LNCaP clone FGC (cell line): ENCODE data around the gene PHF21A.
"Not testable (repeated sequence)": the region's sequence is repeated elsewhere in the genome, so short reads cannot be mapped to it uniquely, and the experiment has no call there.

Experiments
- DNase-seq: peaks from one replicate; pipeline ENCODE4 v3.0.0-alpha.2; 2011; ENCODE audit warnings: low read depth
- H3K4me3 ChIP-seq: 2 replicates; pipeline ENCODE4 v1.5.1; 2011; ENCODE audit warnings: mild to moderate bottlenecking, low read depth, low read length, control low read depth
- CTCF ChIP-seq: IDR thresholded peaks from 2 replicates; pipeline ENCODE4 v1.5.1; 2012; ENCODE audit warnings: mild to moderate bottlenecking; ENCODE audit not compliant: control insufficient read depth, insufficient read depth; ENCODE audit errors: extremely low read depth

Gene PHF21A

GRCh38 chr11:45900916-45901617 is 220.2 kb downstream of the PHF21A start:
- H3K4me3 ChIP-seq = peak overlapping the region; percentile 65
- TF ChIP-seq CTCF = no peak
- no peak for DNase-seq

- not testable (repeated sequence) for DNase-seq
- H3K4me3 ChIP-seq = peak overlapping the region; percentile 65
Observed at GRCh38 chr11:45900175-45900800, 221.0 kb downstream of the PHF21A start.

- H3K4me3 ChIP-seq = peak overlapping the region; percentile 65
- DNase-seq = peak; percentile 38
- TF ChIP-seq CTCF = no peak
Observed at GRCh38 chr11:45899448-45900174, 221.6 kb downstream of the PHF21A start.

- peak overlapping the region; percentile 65 for H3K4me3 ChIP-seq
- TF ChIP-seq CTCF = no peak
- no peak for DNase-seq
Observed at GRCh38 chr11:45899086-45899447, 222.2 kb downstream of the PHF21A start.

GRCh38 chr11:45897556-45897955 is 223.7 kb downstream of the PHF21A start:
- H3K4me3 ChIP-seq = no peak overlapping the region
- no peak for DNase-seq
- TF ChIP-seq CTCF = no peak

- no peak for TF ChIP-seq CTCF
- H3K4me3 ChIP-seq = no peak overlapping the region
- no peak for DNase-seq
Observed at GRCh38 chr11:45896422-45896984, 224.8 kb downstream of the PHF21A start.
